ENCODE measurements around the gene MYO18B.

The MYO18B gene

DNA sequence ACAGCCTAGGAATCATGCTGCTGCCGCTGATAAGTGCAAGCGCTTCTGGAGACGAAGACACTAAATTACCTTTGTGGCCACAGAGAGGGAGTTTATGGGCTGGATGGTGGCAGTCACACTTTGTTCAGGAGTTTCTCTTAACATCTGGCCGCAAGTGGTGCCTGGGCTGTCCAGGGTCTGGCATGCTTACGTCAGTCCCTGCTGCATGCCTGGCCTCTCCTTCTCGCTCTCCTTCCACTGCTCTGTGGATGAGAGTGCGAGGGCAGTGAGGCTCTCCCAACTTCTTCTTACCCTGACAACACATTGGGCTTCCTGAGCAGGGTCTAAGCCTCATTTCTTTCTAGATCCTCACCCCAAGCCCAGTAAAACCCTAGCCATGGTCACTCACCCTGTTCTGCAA lies 266.6 kb downstream of the MYO18B start:
- Histone ChIP-seq H3K9ac (ENCODE audit: low read length) (no peak overlapping the region), H4K20me1 (ENCODE audit: insufficient read depth, low read length) (no peaks in the 10 kb centered on the region), H3K27ac (ENCODE audit: low read length) (no peak overlapping the region), H3K4me3 (ENCODE audit: low read length) (no peak overlapping the region), H3K9me3 (ENCODE audit: insufficient read depth, low read length) (no peaks in the 10 kb centered on the region), H3K79me2 (ENCODE audit: low read length) (no peaks in the 10 kb centered on the region), H3K4me2 (ENCODE audit: low read length) (no peak overlapping the region), H3K4me1 (ENCODE audit: low read length) (no peaks in the 10 kb centered on the region), H2AFZ (ENCODE audit: low read depth, low read length) (no peak overlapping the region), H3K36me3 (replicated peaks; ENCODE audit: low read depth, low read length) (peaks cover 65% of the 10 kb centered on the region), H3K27me3 (ENCODE audit: low read depth, low read length) (no peaks in the 10 kb centered on the region)
- TF ChIP-seq CTCF (IDR thresholded peaks at IDR 0.05; ENCODE audit: low read depth, low read length) (no peak), EZH2phosphoT487 (IDR thresholded peaks at IDR 0.05; ENCODE audit: low read depth) (no peak)

DNA sequence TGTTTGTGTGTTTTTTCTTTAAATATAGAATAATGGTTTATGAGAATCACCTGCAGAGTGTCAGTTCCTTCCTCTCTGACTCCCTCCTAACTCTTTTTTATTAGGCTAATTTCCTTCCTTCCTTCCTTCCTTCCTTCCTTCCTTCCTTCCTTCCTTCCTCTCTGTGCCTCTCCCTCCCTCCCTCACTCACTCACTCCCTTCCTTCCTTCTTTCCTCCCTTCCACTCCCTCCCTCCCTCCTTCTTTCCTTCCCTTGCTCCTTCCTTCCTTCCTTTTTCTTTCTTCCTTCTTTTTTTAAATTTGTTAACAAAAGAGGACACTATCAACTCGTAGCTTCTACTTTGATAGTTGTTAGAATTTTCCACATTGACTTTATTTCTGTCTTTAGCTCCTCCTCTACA lies 274.9 kb downstream of the MYO18B start:
- TF ChIP-seq CTCF (IDR thresholded peaks at IDR 0.05; ENCODE audit: low read depth, low read length) (no peak), EZH2phosphoT487 (IDR thresholded peaks at IDR 0.05; ENCODE audit: low read depth) (no peak)
- Histone ChIP-seq H3K9me3 (ENCODE audit: insufficient read depth, low read length) (no peaks in the 10 kb centered on the region), H3K27me3 (ENCODE audit: low read depth, low read length) (no peaks in the 10 kb centered on the region), H3K27ac (ENCODE audit: low read length) (no peak overlapping the region), H3K4me2 (ENCODE audit: low read length) (no peak overlapping the region), H3K4me1 (ENCODE audit: low read length) (peaks cover 4% of the 10 kb centered on the region; the same call in 1 of the 2 replicates), H3K36me3 (replicated peaks; ENCODE audit: low read depth, low read length) (peaks cover 21% of the 10 kb centered on the region), H2AFZ (ENCODE audit: low read depth, low read length) (no peak overlapping the region), H4K20me1 (ENCODE audit: insufficient read depth, low read length) (no peaks in the 10 kb centered on the region; the same call in 1 of the 2 replicates), H3K79me2 (ENCODE audit: low read length) (no peaks in the 10 kb centered on the region), H3K9ac (ENCODE audit: low read length) (no peak overlapping the region), H3K4me3 (ENCODE audit: low read length) (no peak overlapping the region)

DNA sequence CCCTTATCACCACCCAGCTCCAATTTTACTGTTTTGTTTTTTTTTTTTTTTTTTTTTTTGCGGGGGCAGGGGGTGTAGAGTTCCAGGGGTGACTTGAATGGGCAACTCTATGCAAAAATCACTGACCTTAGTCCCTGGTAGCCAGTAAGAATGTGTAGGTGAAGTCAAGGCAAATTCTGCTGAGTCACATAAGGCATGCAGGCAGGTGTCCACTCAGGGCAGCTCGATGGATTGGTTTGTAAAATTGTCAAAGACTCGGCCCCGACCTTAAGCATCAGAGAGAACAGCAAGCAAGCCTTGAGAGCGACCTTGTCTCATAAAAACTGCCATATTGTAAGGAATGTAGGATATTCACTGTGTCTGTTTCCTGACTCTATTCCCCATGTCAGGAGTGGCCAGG lies 275.9 kb downstream of the MYO18B start:
- no peak overlapping the region for H3K4me3 ChIP-seq (ENCODE audit: low read length)
- H3K36me3 ChIP-seq (replicated peaks; ENCODE audit: low read depth, low read length): peaks cover 21% of the 10 kb centered on the region
- TF ChIP-seq CTCF (IDR thresholded peaks at IDR 0.05; ENCODE audit: low read depth, low read length): no peak
- TF ChIP-seq EZH2phosphoT487 (IDR thresholded peaks at IDR 0.05; ENCODE audit: low read depth): no peak
- H3K4me2 ChIP-seq (ENCODE audit: low read length): no peak overlapping the region
- no peaks in the 10 kb centered on the region for H3K9me3 ChIP-seq (ENCODE audit: insufficient read depth, low read length)
- H3K4me1 ChIP-seq (ENCODE audit: low read length): peaks cover 4% of the 10 kb centered on the region; the same call in 1 of the 2 replicates
- H3K27me3 ChIP-seq (ENCODE audit: low read depth, low read length): no peaks in the 10 kb centered on the region
- H3K27ac ChIP-seq (ENCODE audit: low read length): no peak overlapping the region
- no peaks in the 10 kb centered on the region for H3K79me2 ChIP-seq (ENCODE audit: low read length)
- H4K20me1 ChIP-seq (ENCODE audit: insufficient read depth, low read length): no peaks in the 10 kb centered on the region; the same call in 1 of the 2 replicates
- H3K9ac ChIP-seq (ENCODE audit: low read length): no peak overlapping the region
- H2AFZ ChIP-seq (ENCODE audit: low read depth, low read length): no peak overlapping the region

DNA sequence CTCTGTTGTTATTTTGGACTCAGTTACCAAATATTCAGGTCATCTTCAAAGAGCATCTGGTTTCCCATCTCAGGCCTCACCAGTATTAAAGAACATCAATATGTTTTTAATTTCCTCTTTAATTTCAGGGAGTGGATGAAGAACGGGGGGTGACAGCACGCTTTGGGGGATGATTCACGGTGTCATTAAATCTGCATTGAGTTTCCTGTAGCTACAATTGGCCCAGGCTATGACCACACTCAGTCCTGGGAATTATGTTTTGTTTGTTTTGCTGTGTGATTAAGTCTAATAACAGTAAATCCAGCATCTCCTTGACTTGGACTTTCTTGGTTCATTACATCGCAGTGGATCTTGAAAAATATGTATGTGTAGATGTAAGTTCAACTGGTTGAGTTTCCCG lies 277.6 kb downstream of the MYO18B start:
- H3K4me3 ChIP-seq (ENCODE audit: low read length): no peak overlapping the region
- H3K27ac ChIP-seq (ENCODE audit: low read length): no peak overlapping the region
- H4K20me1 ChIP-seq (ENCODE audit: insufficient read depth, low read length): no peaks in the 10 kb centered on the region; the same call in 1 of the 2 replicates
- no peak overlapping the region for H2AFZ ChIP-seq (ENCODE audit: low read depth, low read length)
- TF ChIP-seq EZH2phosphoT487 (IDR thresholded peaks at IDR 0.05; ENCODE audit: low read depth) (no peak), CTCF (IDR thresholded peaks at IDR 0.05; ENCODE audit: low read depth, low read length) (no peak)
- no peaks in the 10 kb centered on the region for H3K9me3 ChIP-seq (ENCODE audit: insufficient read depth, low read length)
- peaks cover 4% of the 10 kb centered on the region; the same call in 1 of the 2 replicates for H3K4me1 ChIP-seq (ENCODE audit: low read length)
- H3K79me2 ChIP-seq (ENCODE audit: low read length): no peaks in the 10 kb centered on the region
- H3K4me2 ChIP-seq (ENCODE audit: low read length): no peak overlapping the region
- H3K27me3 ChIP-seq (ENCODE audit: low read depth, low read length): no peaks in the 10 kb centered on the region
- no peak overlapping the region for H3K9ac ChIP-seq (ENCODE audit: low read length)
- H3K36me3 ChIP-seq (replicated peaks; ENCODE audit: low read depth, low read length): peaks cover 21% of the 10 kb centered on the region
